ENCODE data around the gene TMEM132A. TPM values are rescaled to one million over a fixed set of nuclear protein-coding genes. Genes with fewer than 3 reads are reported as not detected.

The TMEM132A gene
- total RNA-seq, 2 experiments from 2014 or later = 0.52 to 0.93 TPM

DNA sequence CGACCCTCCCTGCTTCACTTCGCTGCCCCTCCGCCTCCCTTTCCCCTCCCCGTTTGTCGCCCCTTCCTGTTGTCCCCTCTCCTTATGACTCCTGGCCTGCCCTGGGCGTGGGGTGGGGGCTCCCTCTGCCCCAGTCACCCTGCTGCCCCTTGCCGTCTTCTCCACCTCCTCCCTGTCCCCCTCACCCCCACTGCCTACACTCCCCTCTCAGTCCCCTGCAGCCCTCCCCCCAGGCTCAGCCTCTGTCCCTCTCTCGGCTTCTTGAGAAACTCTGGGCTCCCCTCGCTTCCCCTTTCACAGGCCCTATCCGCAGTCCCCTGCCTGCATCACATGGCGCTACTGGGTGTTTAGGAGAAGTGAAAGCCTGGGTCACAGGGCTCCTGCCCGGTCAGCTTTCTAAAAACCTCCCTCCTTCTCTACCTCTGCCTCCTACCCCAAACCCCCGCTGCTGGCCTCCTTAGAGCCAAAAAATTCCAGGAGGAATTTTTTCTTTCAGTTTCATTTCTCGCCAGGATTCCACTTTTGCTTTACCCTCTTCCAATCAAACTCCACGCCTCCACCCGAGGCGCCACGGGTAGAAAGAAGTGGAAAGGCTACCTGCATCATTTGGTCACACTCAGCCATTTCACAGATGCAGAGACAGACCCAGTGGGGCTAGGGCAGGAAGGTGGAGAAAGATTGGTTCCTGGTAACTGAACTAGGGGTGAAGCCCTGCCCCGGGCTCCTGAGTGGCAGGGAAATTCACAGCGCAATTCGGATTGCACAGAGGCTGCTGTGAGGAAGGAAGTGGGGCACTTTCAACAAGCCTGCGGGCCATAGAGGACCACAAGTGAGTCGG, 27.9 kb downstream of the TMEM132A start, which contains the start of gene SLC15A3:
Gene SLC15A3, minus strand, starts transcription at position 273 of the 838 bp plus-strand sequence. CDS start 625 bp downstream, outside the sequence.
- CTCF ChIA-PET = interaction anchor here (1.7 kb wide), 1 partner anchor 38 kb away, joined by 6 read pairs; the partner anchor contains the start of gene TMEM109
- Mint-ChIP-seq H3K4me3 (peak within 1 kb of the TSS; percentile 65), H3K9me3 (ENCODE audit: low read depth) (no peaks in the 10 kb centered on the region), H3K27ac (peak within 1 kb of the TSS; percentile 30), H3K36me3 (no peaks in the 10 kb centered on the region), H3K27me3 (peaks cover 61% of the 10 kb centered on the region), H3K4me1 (peaks cover 15% of the 10 kb centered on the region)
- ATAC-seq (peak; percentile 60), DNase-seq (peak; percentile 60)

GRCh38 chr11:60952742-60953170, 28.5 kb downstream of the TMEM132A start:
- ATAC-seq (no peak), DNase-seq (no peak)
- peaks cover 63% of the 10 kb centered on the region for H3K27me3 Mint-ChIP-seq
- H3K36me3 Mint-ChIP-seq = no peaks in the 10 kb centered on the region
- CTCF ChIA-PET = interaction anchor here (1.7 kb wide), 1 partner anchor 39 kb away, joined by 6 read pairs; the partner anchor contains the start of gene TMEM109
- H3K27ac Mint-ChIP-seq = no peak overlapping the region
- H3K4me3 Mint-ChIP-seq = peak overlapping the region; percentile 65
- H3K4me1 Mint-ChIP-seq = peaks cover 15% of the 10 kb centered on the region
- no peaks in the 10 kb centered on the region for H3K9me3 Mint-ChIP-seq (ENCODE audit: low read depth)

DNA sequence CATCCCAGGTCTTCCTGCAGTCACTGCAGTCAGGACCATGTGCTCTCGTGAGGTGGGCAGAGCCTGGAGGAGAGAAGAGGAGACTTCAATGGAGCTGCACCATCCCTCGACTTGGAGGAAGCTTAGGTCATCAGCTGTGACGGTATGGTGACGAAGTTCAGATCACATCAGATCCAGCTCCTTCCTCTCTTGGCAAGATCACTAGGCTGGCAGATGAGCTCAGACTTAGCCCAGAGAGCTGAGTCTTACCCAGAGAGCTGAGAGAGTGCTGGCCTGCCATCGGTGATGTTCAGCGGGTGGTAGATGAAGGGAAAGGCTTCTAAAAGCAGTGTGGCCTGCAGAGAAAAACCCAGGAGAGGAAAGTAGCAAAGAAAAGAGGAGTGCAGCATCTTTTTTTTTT, 29.5 kb downstream of the TMEM132A start:
- ATAC-seq = no peak
- peaks cover 63% of the 10 kb centered on the region for H3K27me3 Mint-ChIP-seq
- H3K9me3 Mint-ChIP-seq (ENCODE audit: low read depth) = no peaks in the 10 kb centered on the region
- CTCF ChIA-PET = interaction anchor here (1.8 kb wide), 1 partner anchor 176 kb away, joined by 5 read pairs; no protein-coding TSS in a partner anchor
- H3K27ac Mint-ChIP-seq = no peak overlapping the region
- no peak for DNase-seq
- H3K36me3 Mint-ChIP-seq = no peaks in the 10 kb centered on the region
- H3K4me1 Mint-ChIP-seq = peaks cover 15% of the 10 kb centered on the region
- H3K4me3 Mint-ChIP-seq = no peak overlapping the region

DNA sequence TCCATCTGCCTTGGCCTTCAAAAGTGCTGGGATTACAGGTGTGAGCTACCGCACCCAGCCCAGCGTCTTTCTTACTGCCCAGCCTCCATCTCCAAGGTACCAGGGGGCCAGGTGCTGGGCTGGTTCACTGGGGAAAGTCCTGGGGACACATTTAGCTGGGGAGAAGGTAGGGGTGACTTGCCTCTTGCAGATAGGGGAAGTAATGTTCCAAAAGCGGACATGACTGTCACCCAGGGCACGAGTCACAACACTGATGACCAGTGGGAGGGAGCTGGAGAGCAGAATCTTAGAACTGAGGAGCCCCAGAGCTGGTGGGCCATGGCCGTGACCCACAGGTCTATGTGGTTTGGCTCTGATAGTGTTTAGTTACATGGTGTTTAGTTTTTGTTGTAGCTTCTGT, 30.2 kb downstream of the TMEM132A start:
- no peak for DNase-seq
- H3K4me1 Mint-ChIP-seq = peaks cover 15% of the 10 kb centered on the region
- CTCF ChIA-PET = interaction anchor here (1.8 kb wide), 1 partner anchor 175 kb away, joined by 5 read pairs; no protein-coding TSS in a partner anchor
- H3K4me3 Mint-ChIP-seq = no peak overlapping the region
- no peak overlapping the region for H3K27ac Mint-ChIP-seq
- peaks cover 60% of the 10 kb centered on the region for H3K27me3 Mint-ChIP-seq
- no peak for ATAC-seq
- no peaks in the 10 kb centered on the region for H3K9me3 Mint-ChIP-seq (ENCODE audit: low read depth)
- no peaks in the 10 kb centered on the region for H3K36me3 Mint-ChIP-seq

GRCh38 chr11:60955571-60955970, 31.3 kb downstream of the TMEM132A start:
- peaks cover 62% of the 10 kb centered on the region for H3K27me3 Mint-ChIP-seq
- DNase-seq (no peak), ATAC-seq (no peak)
- H3K36me3 Mint-ChIP-seq = no peaks in the 10 kb centered on the region
- no peaks in the 10 kb centered on the region for H3K9me3 Mint-ChIP-seq (ENCODE audit: low read depth)
- H3K4me3 Mint-ChIP-seq = no peak overlapping the region
- no peak overlapping the region for H3K27ac Mint-ChIP-seq
- CTCF ChIA-PET = no interaction called here
- H3K4me1 Mint-ChIP-seq = peaks cover 15% of the 10 kb centered on the region

DNA sequence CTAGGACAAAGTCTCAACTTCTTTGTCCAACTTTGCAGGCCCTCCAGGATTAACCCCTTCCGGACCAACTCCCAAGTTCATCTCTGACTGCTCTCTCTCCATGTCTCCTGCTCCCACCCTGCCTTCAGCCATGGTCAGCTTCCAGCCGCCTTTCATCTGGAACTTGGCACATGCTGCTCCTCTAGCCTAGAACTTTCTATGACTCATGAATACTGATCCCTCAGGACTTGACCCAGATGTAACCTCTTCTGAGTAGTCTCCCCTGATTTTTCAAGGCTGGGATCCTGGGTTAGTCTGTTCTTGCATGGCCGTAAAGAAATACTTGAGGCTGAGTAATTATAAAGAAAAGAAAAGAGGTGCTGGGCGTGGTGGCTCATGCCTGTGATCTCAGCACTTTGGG, 32.9 kb downstream of the TMEM132A start:
- Mint-ChIP-seq H3K36me3 (no peaks in the 10 kb centered on the region), H3K4me1 (peaks cover 8% of the 10 kb centered on the region), H3K9me3 (ENCODE audit: low read depth) (no peaks in the 10 kb centered on the region), H3K4me3 (no peak overlapping the region), H3K27ac (no peak overlapping the region), H3K27me3 (peaks cover 62% of the 10 kb centered on the region)
- CTCF ChIA-PET = no interaction called here
- DNase-seq (no peak), ATAC-seq (no peak)

- H3K36me3 Mint-ChIP-seq = no peaks in the 10 kb centered on the region
- no peak overlapping the region for H3K27ac Mint-ChIP-seq
- ATAC-seq = no peak
- CTCF ChIA-PET = no interaction called here
- H3K27me3 Mint-ChIP-seq = peaks cover 49% of the 10 kb centered on the region
- DNase-seq = no peak
- H3K4me3 Mint-ChIP-seq = no peak overlapping the region
- no peaks in the 10 kb centered on the region for H3K4me1 Mint-ChIP-seq
- no peaks in the 10 kb centered on the region for H3K9me3 Mint-ChIP-seq (ENCODE audit: low read depth)
These were observed 35.2 kb downstream of the TMEM132A start for GRCh38 chr11:60959431-60959830.

DNA sequence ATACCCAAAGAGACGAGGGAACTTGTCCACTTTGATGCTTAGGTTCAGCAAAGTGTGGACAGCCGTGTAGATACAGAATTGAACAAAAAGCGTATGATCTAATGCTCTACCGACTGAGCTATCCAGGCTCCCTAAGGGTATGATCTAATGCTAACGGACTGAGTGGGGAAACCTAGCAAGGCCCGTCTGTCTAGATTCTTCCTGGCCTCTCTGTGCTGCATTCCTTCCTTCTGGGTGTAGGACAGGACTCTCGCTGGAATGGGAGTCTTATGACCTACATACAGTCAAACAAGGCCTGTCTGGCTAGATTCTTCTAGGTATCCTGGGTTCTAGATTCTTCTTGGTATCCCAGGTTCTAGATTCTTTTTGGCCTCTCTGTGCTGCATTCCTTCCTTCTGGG, 36.1 kb downstream of the TMEM132A start:
- Mint-ChIP-seq H3K4me3 (no peak overlapping the region), H3K27ac (no peak overlapping the region), H3K9me3 (ENCODE audit: low read depth) (no peaks in the 10 kb centered on the region), H3K36me3 (no peaks in the 10 kb centered on the region), H3K4me1 (no peaks in the 10 kb centered on the region), H3K27me3 (peaks cover 48% of the 10 kb centered on the region)
- CTCF ChIA-PET = interaction anchor here (1.5 to 1.7 kb wide), 3 partner anchors 9 to 11 kb away, joined by 3 read pairs; partner anchors contain the start of gene CD6
- DNase-seq (no peak), ATAC-seq (no peak)

DNA sequence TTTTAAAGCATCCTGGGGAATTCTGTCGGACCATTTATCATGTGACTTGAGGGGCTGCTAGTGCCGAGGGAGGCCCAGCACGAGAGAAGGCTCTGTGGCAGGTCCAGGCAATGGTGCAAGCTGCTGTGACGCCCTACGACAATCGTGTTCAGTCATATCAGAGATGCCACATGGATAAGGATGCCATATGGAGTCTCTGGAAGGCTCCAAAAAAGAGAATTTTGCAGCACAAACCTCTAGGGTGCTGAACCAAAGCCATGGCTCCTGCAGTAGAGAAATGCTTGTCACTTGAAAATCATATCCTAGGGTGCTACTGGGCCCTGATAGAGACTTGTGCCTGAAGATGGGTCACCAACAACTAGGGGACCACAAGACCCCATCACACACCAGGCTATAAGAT, 40.5 kb downstream of the TMEM132A start:
- no peaks in the 10 kb centered on the region for H3K36me3 Mint-ChIP-seq

DNA sequence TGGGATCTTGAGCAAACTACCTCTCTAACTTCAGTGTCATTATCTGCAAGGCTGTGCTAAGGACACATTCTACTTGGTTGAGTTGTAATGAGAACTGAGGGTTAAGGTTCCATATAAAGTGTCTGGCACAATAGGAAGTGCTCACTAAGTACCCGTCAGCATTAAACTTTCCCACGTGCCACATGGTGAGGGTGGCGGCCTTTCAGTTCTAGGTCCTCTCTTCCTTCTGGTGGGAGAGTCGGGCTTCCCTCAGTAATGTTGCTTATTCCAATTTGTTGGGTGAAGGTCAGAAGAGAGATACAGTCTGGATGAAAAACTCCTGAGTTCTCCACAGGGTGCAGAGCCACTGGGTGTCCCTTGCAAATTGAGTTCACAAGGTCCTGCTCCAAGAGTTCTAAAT, 42.6 kb downstream of the TMEM132A start:
- CTCF ChIA-PET = interaction anchor here (0.6 to 0.9 kb wide), 2 partner anchors 660 to 1658 kb away, joined by 3 read pairs; no protein-coding TSS in a partner anchor
- ATAC-seq (no peak), DNase-seq (no peak)
- Mint-ChIP-seq H3K36me3 (no peaks in the 10 kb centered on the region), H3K27ac (no peak overlapping the region), H3K9me3 (ENCODE audit: low read depth) (peaks cover 9% of the 10 kb centered on the region), H3K27me3 (peaks cover 9% of the 10 kb centered on the region), H3K4me3 (no peak overlapping the region), H3K4me1 (peaks cover 20% of the 10 kb centered on the region)

More for the DNA sequence above, 40.5 kb downstream of the TMEM132A start:
- CTCF ChIA-PET = interaction anchor here (1.0 to 1.2 kb wide), 2 partner anchors 49 to 222 kb away, joined by 3 to 4 read pairs; no protein-coding TSS in a partner anchor
- Mint-ChIP-seq H3K27me3 (peaks cover 28% of the 10 kb centered on the region), H3K9me3 (ENCODE audit: low read depth) (peaks cover 9% of the 10 kb centered on the region), H3K27ac (no peak overlapping the region), H3K4me3 (no peak overlapping the region), H3K4me1 (peaks cover 3% of the 10 kb centered on the region)
- no peak for DNase-seq
- no peak for ATAC-seq

GRCh38 chr11:60968223-60968622, 44.0 kb downstream of the TMEM132A start:
- DNase-seq (no peak), ATAC-seq (no peak)
- CTCF ChIA-PET = interaction anchor here (0.7 to 1.1 kb wide), 4 partner anchors 14 to 158 kb away, joined by 3 read pairs; no protein-coding TSS in a partner anchor
- peaks cover 9% of the 10 kb centered on the region for H3K9me3 Mint-ChIP-seq (ENCODE audit: low read depth)
- peaks cover 7% of the 10 kb centered on the region for H3K36me3 Mint-ChIP-seq
- H3K27ac Mint-ChIP-seq = no peak overlapping the region
- peaks cover 20% of the 10 kb centered on the region for H3K4me1 Mint-ChIP-seq
- no peak overlapping the region for H3K4me3 Mint-ChIP-seq
- peaks cover 4% of the 10 kb centered on the region for H3K27me3 Mint-ChIP-seq

DNA sequence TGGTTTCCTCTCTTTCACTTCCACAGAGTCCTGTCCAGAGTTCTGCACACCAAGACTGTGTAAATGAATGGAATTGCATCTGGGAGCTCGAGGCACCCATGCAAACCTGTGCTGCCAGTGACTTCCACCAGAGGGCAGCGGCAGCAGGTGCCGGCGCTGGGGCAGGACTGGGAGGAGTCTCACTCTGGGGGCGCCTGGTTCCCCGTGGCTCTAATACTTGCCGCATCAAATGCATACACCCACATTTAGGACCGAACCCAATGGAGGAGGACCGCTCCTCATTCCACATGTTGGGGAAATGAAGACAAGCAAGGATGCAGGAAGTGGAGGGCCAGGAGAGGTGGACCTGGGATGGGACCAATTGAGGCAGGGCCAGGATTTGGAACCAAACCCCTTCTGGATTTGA, 46.1 kb downstream of the TMEM132A start:
- peaks cover 9% of the 10 kb centered on the region for H3K9me3 Mint-ChIP-seq (ENCODE audit: low read depth)
- DNase-seq (peak; percentile 88), ATAC-seq (peak; percentile 59)
- H3K4me3 Mint-ChIP-seq = peak overlapping the region; percentile 80
- H3K27ac Mint-ChIP-seq = peak overlapping the region; percentile 28
- H3K36me3 Mint-ChIP-seq = peaks cover 16% of the 10 kb centered on the region
- H3K27me3 Mint-ChIP-seq = peaks cover 4% of the 10 kb centered on the region
- CTCF ChIA-PET = interaction anchor here (0.5 to 2.3 kb wide), 24 partner anchors 10 to 422 kb away, joined by 3 to 9 read pairs (median 3); partner anchors contain the start of genes CD5, TMEM216, VPS37C and VWCE
- peaks cover 29% of the 10 kb centered on the region for H3K4me1 Mint-ChIP-seq

- CTCF ChIA-PET = interaction anchor here (0.7 to 2.3 kb wide), 25 partner anchors 8 to 421 kb away, joined by 3 to 9 read pairs (median 3); partner anchors contain the start of genes TMEM216, VPS37C and VWCE
- ATAC-seq = no peak
- H3K4me1 Mint-ChIP-seq = peaks cover 32% of the 10 kb centered on the region
- H3K36me3 Mint-ChIP-seq = peaks cover 16% of the 10 kb centered on the region
- no peak for DNase-seq
- H3K4me3 Mint-ChIP-seq = peak overlapping the region; percentile 80
- peaks cover 4% of the 10 kb centered on the region for H3K27me3 Mint-ChIP-seq
- H3K27ac Mint-ChIP-seq = peak overlapping the region; percentile 93
- peaks cover 9% of the 10 kb centered on the region for H3K9me3 Mint-ChIP-seq (ENCODE audit: low read depth)
These were observed 46.6 kb downstream of the TMEM132A start for GRCh38 chr11:60970890-60971289.

Data from activated CD8-positive, alpha-beta memory T cell treated with anti-CD3 and anti-CD28 coated beads, Interleukin-2, amount 10 ng/mL, durations not matched to agents 7 days and 5 days (primary cell).